ENCODE results near the gene DRD4.

The DRD4 gene

DNA sequence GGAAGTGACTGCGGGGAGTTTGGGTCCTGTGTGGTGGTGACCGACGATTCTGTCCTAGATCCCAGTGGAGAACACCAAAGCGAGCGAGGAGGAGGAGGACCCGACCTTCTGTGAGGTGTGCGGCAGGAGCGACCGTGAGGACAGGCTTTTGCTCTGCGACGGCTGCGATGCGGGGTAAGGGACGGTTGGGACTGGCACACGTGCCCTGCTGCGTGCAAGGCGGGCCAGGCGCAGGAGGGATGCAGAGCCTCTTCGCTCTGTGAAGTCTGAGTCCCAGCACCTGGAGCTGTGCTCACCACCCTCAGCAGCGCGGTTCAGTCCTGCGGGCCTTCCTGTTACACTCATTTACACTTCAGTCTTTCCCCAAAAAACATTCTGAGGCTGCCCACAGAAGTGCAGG lies 44.6 kb upstream of the DRD4 start:
- no peak for DNase-seq (ENCODE audit: extremely low spot score)
- ChIA-PET POLR2A (no interaction called here), CTCF (no interaction called here)
- TF ChIP-seq BHLHE40 (IDR thresholded peaks at IDR 0.05; ENCODE audit: borderline replicate concordance): no peak
- no peak for TF ChIP-seq NFRKB (IDR thresholded peaks at IDR 0.05)
- no peak for TF ChIP-seq FOXM1 (IDR thresholded peaks at IDR 0.05; ENCODE audit: borderline replicate concordance)
- TF ChIP-seq LEF1 (IDR thresholded peaks at IDR 0.05; ENCODE audit: borderline replicate concordance): no peak
- no peak for TF ChIP-seq HDGF (IDR thresholded peaks at IDR 0.05; ENCODE audit: borderline replicate concordance)
- TF ChIP-seq, protein P1, sequence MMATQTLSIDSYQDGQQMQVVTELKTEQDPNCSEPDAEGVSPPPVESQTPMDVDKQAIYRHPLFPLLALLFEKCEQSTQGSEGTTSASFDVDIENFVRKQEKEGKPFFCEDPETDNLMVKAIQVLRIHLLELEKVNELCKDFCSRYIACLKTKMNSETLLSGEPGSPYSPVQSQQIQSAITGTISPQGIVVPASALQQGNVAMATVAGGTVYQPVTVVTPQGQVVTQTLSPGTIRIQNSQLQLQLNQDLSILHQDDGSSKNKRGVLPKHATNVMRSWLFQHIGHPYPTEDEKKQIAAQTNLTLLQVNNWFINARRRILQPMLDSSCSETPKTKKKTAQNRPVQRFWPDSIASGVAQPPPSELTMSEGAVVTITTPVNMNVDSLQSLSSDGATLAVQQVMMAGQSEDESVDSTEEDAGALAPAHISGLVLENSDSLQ (IDR thresholded peaks at IDR 0.05): no peak
- TF ChIP-seq ARNT (IDR thresholded peaks at IDR 0.05): no peak
- no peak for TF ChIP-seq FOXK2 (IDR thresholded peaks at IDR 0.05)
- no peak for TF ChIP-seq ZNF384 (IDR thresholded peaks at IDR 0.05)
- TF ChIP-seq SP1 (IDR thresholded peaks at IDR 0.05): no peak
- no peak for TF ChIP-seq ELF4 (IDR thresholded peaks at IDR 0.05)
- no peak for TF ChIP-seq FOXA1 (IDR thresholded peaks at IDR 0.05)
- TF ChIP-seq L3MBTL2 (conservative IDR thresholded peaks at IDR 0.05): no peak
- TF ChIP-seq CTBP1 (IDR thresholded peaks at IDR 0.05; ENCODE audit: borderline replicate concordance): no peak
- TF ChIP-seq SUZ12 (IDR thresholded peaks at IDR 0.05): no peak
- no peak for TF ChIP-seq TARDBP (IDR thresholded peaks at IDR 0.05)

GRCh38 chr11:592918-593317 lies 44.2 kb upstream of the DRD4 start:
- POLR2A ChIA-PET: no interaction called here
- TF ChIP-seq ARNT (IDR thresholded peaks at IDR 0.05) (no peak), TARDBP (IDR thresholded peaks at IDR 0.05) (no peak), CTBP1 (IDR thresholded peaks at IDR 0.05; ENCODE audit: borderline replicate concordance) (no peak), SP1 (IDR thresholded peaks at IDR 0.05) (no peak), BHLHE40 (IDR thresholded peaks at IDR 0.05; ENCODE audit: borderline replicate concordance) (no peak), FOXA1 (IDR thresholded peaks at IDR 0.05) (no peak), FOXM1 (IDR thresholded peaks at IDR 0.05; ENCODE audit: borderline replicate concordance) (no peak), L3MBTL2 (conservative IDR thresholded peaks at IDR 0.05) (no peak), HDGF (IDR thresholded peaks at IDR 0.05; ENCODE audit: borderline replicate concordance) (no peak), ELF4 (IDR thresholded peaks at IDR 0.05) (no peak), LEF1 (IDR thresholded peaks at IDR 0.05; ENCODE audit: borderline replicate concordance) (no peak), FOXK2 (IDR thresholded peaks at IDR 0.05) (no peak), ZNF384 (IDR thresholded peaks at IDR 0.05) (no peak), SUZ12 (IDR thresholded peaks at IDR 0.05) (no peak), NFRKB (IDR thresholded peaks at IDR 0.05) (no peak)
- DNase-seq (ENCODE audit: extremely low spot score): no peak
- CTCF ChIA-PET: no interaction called here

- no peak for DNase-seq (ENCODE audit: extremely low spot score)
- TF ChIP-seq FOXK2 (IDR thresholded peaks at IDR 0.05) (no peak), SP1 (IDR thresholded peaks at IDR 0.05) (no peak)
- POLR2A ChIA-PET: no interaction called here
- CTCF ChIA-PET: no interaction called here
Observed at GRCh38 chr11:593347-593746, 43.7 kb upstream of the DRD4 start.

DNA sequence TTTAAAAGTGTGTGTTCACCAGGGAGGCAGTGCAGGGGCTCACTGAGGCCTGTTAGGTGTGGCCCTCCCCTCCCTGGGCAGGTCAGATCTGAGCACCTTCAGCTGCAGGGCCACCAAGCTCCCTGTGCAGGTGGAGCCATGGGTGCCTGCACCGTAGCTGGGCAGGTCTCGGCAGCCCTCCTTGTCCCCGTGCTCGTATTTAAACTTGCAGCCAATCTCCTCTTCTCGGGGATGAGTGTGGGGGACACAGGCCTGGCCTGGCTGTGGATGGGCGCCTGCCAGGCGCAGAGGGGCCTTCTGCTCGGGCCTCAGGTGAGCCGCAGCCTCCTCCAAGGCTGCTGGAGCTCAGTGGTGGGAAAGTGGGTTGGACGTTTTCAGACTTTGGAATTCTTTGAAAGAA lies 41.7 kb upstream of the DRD4 start:
- CTCF ChIA-PET: no interaction called here
- POLR2A ChIA-PET: no interaction called here
- DNase-seq (ENCODE audit: extremely low spot score): no peak
- TF ChIP-seq BHLHE40 (IDR thresholded peaks at IDR 0.05; ENCODE audit: borderline replicate concordance): no peak

DNA sequence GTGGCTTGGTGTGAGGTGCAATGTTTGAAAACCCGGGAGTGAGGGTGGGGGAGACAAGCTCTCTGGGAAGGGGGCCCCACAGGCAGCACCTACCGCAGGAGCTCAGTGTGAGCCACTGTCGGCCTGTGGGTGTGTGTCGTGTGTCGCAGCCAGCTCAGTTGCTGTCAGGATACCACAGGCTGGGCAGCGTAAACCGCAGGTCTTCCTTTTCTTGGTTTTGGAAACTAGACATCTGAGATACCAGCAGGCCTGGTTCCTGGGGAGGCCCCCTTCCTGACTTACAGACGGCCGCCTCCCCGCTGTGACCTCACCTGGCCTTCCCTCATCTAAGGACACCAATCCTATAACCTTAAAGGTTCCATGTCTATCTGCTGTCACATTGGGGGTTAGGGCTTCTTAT lies 40.7 kb upstream of the DRD4 start:
- CTCF ChIA-PET: no interaction called here
- POLR2A ChIA-PET: no interaction called here
- TF ChIP-seq LEF1 (IDR thresholded peaks at IDR 0.05; ENCODE audit: borderline replicate concordance) (no peak), ZNF384 (IDR thresholded peaks at IDR 0.05) (no peak), CTBP1 (IDR thresholded peaks at IDR 0.05; ENCODE audit: borderline replicate concordance) (no peak), HDGF (IDR thresholded peaks at IDR 0.05; ENCODE audit: borderline replicate concordance) (no peak), FOXM1 (IDR thresholded peaks at IDR 0.05; ENCODE audit: borderline replicate concordance) (no peak)
- TF ChIP-seq, protein P1 (IDR thresholded peaks at IDR 0.05): no peak
- DNase-seq (ENCODE audit: extremely low spot score): no peak

DNA sequence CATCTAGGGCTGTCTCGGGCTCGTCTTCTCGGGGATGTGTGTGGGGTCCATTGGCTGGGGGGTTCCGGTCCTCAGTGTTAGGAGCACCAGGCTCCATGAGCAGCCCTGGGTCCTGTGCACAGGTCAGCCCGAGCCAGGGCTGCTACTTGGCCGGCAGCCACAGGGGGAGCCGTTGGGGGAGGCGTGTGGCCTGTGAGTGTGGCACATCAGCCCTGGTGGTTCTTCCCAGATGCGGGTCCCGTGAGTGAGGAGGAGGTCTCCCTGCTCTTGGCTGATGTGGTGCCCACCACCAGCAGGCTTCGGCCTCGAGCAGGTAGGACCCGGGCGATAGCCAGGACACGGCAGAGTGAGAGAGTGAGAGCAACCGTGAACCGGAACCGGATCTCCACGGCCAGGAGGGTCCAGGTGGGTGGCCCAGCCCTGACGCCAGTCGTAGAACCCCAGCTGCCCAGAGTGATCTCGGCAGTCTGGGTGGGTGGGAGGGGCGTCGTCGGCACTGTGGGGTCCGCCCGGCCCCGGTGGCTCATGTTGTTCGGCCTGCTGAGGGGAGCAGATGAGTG lies 39.8 kb upstream of the DRD4 start:
- ChIA-PET POLR2A (no interaction called here), CTCF (no interaction called here)
- no peak for TF ChIP-seq HDGF (IDR thresholded peaks at IDR 0.05; ENCODE audit: borderline replicate concordance)
- no peak for TF ChIP-seq FOXA1 (IDR thresholded peaks at IDR 0.05)
- no peak for TF ChIP-seq L3MBTL2 (conservative IDR thresholded peaks at IDR 0.05)
- TF ChIP-seq SP1 (IDR thresholded peaks at IDR 0.05): no peak
- no peak for TF ChIP-seq ZNF384 (IDR thresholded peaks at IDR 0.05)
- TF ChIP-seq, protein P1 (IDR thresholded peaks at IDR 0.05): no peak
- no peak for TF ChIP-seq CTBP1 (IDR thresholded peaks at IDR 0.05; ENCODE audit: borderline replicate concordance)
- no peak for TF ChIP-seq ARNT (IDR thresholded peaks at IDR 0.05)
- no peak for TF ChIP-seq FOXK2 (IDR thresholded peaks at IDR 0.05)
- no peak for TF ChIP-seq ELF4 (IDR thresholded peaks at IDR 0.05)
- TF ChIP-seq TARDBP (IDR thresholded peaks at IDR 0.05): no peak
- no peak for TF ChIP-seq LEF1 (IDR thresholded peaks at IDR 0.05; ENCODE audit: borderline replicate concordance)
- no peak for TF ChIP-seq NFRKB (IDR thresholded peaks at IDR 0.05)
- no peak for TF ChIP-seq SUZ12 (IDR thresholded peaks at IDR 0.05)
- peak; percentile 52 for DNase-seq (ENCODE audit: extremely low spot score)
